ENCODE measurements around the gene CYTL1.

Gene CYTL1

GRCh38 chr4:5041699-5042098 is 22.4 kb upstream of the CYTL1 start:
- H3K4me1 ChIP-seq (ENCODE audit: insufficient read depth, low read length), result no peaks in the 10 kb centered on the region
- H3K9me3 ChIP-seq (ENCODE audit: control insufficient read depth, insufficient read depth, low read length), result no peaks in the 10 kb centered on the region
- no peak overlapping the region for H3K9ac ChIP-seq (ENCODE audit: low read depth, low read length)
- H3K36me3 ChIP-seq (ENCODE audit: insufficient read depth, low read length), result no peaks in the 10 kb centered on the region

GRCh38 chr4:5040856-5041620 is 21.8 kb upstream of the CYTL1 start:
- no peaks in the 10 kb centered on the region for H3K9me3 ChIP-seq (ENCODE audit: control insufficient read depth, insufficient read depth, low read length)
- peaks cover 3% of the 10 kb centered on the region; the same call in 1 of the 2 replicates for H3K4me1 ChIP-seq (ENCODE audit: insufficient read depth, low read length)
- no peaks in the 10 kb centered on the region for H3K36me3 ChIP-seq (ENCODE audit: insufficient read depth, low read length)
- H3K9ac ChIP-seq (ENCODE audit: low read depth, low read length), result no peak overlapping the region

GRCh38 chr4:5039800-5040199 is 20.5 kb upstream of the CYTL1 start:
- H3K36me3 ChIP-seq (ENCODE audit: insufficient read depth, low read length), result no peaks in the 10 kb centered on the region
- H3K9me3 ChIP-seq (ENCODE audit: control insufficient read depth, insufficient read depth, low read length), result no peaks in the 10 kb centered on the region
- peaks cover 4% of the 10 kb centered on the region; the same call in 1 of the 2 replicates for H3K4me1 ChIP-seq (ENCODE audit: insufficient read depth, low read length)
- no peak overlapping the region for H3K9ac ChIP-seq (ENCODE audit: low read depth, low read length)

GRCh38 chr4:5037553-5038551 is 18.6 kb upstream of the CYTL1 start:
- peaks cover 4% of the 10 kb centered on the region; the same call in 1 of the 2 replicates for H3K4me1 ChIP-seq (ENCODE audit: insufficient read depth, low read length)
- no peaks in the 10 kb centered on the region for H3K9me3 ChIP-seq (ENCODE audit: control insufficient read depth, insufficient read depth, low read length)
- no peak overlapping the region for H3K9ac ChIP-seq (ENCODE audit: low read depth, low read length)
- no peaks in the 10 kb centered on the region for H3K36me3 ChIP-seq (ENCODE audit: insufficient read depth, low read length)

GRCh38 chr4:5036239-5036638 is 17.0 kb upstream of the CYTL1 start:
- no peaks in the 10 kb centered on the region for H3K36me3 ChIP-seq (ENCODE audit: insufficient read depth, low read length)
- no peak overlapping the region for H3K9ac ChIP-seq (ENCODE audit: low read depth, low read length)
- H3K9me3 ChIP-seq (ENCODE audit: control insufficient read depth, insufficient read depth, low read length), result no peaks in the 10 kb centered on the region
- H3K4me1 ChIP-seq (ENCODE audit: insufficient read depth, low read length), result peaks cover 8% of the 10 kb centered on the region; the same call in 1 of the 2 replicates

GRCh38 chr4:5034206-5034605 is 14.9 kb upstream of the CYTL1 start:
- no peaks in the 10 kb centered on the region for H3K9me3 ChIP-seq (ENCODE audit: control insufficient read depth, insufficient read depth, low read length)
- H3K36me3 ChIP-seq (ENCODE audit: insufficient read depth, low read length), result no peaks in the 10 kb centered on the region
- peaks cover 8% of the 10 kb centered on the region; the same call in 1 of the 2 replicates for H3K4me1 ChIP-seq (ENCODE audit: insufficient read depth, low read length)
- H3K9ac ChIP-seq (ENCODE audit: low read depth, low read length), result no peak overlapping the region

- H3K9ac ChIP-seq (ENCODE audit: low read depth, low read length), result no peak overlapping the region
- H3K36me3 ChIP-seq (ENCODE audit: insufficient read depth, low read length), result no peaks in the 10 kb centered on the region
- no peaks in the 10 kb centered on the region for H3K9me3 ChIP-seq (ENCODE audit: control insufficient read depth, insufficient read depth, low read length)
- H3K4me1 ChIP-seq (ENCODE audit: insufficient read depth, low read length), result peaks cover 8% of the 10 kb centered on the region; the same call in 1 of the 2 replicates
Observed at GRCh38 chr4:5033281-5033841, 14.1 kb upstream of the CYTL1 start.

- Histone ChIP-seq H3K36me3 (ENCODE audit: insufficient read depth, low read length) (no peaks in the 10 kb centered on the region), H3K9ac (ENCODE audit: low read depth, low read length) (no peak overlapping the region), H3K9me3 (ENCODE audit: control insufficient read depth, insufficient read depth, low read length) (no peaks in the 10 kb centered on the region), H3K4me1 (ENCODE audit: insufficient read depth, low read length) (peaks cover 8% of the 10 kb centered on the region; the same call in 1 of the 2 replicates)
Observed at GRCh38 chr4:5032813-5033212, 13.6 kb upstream of the CYTL1 start.

GRCh38 chr4:5030927-5031326 is 11.7 kb upstream of the CYTL1 start:
- H3K9ac ChIP-seq (ENCODE audit: low read depth, low read length), result no peak overlapping the region
- 0 out of 2 replicates have a peak, but pooled peaks cover 4% of the 10 kb centered on the region for H3K4me1 ChIP-seq (ENCODE audit: insufficient read depth, low read length)
- H3K9me3 ChIP-seq (ENCODE audit: control insufficient read depth, insufficient read depth, low read length), result no peaks in the 10 kb centered on the region
- no peaks in the 10 kb centered on the region for H3K36me3 ChIP-seq (ENCODE audit: insufficient read depth, low read length)

GRCh38 chr4:5030221-5030620 is 11.0 kb upstream of the CYTL1 start:
- Histone ChIP-seq H3K9me3 (ENCODE audit: control insufficient read depth, insufficient read depth, low read length) (no peaks in the 10 kb centered on the region), H3K36me3 (ENCODE audit: insufficient read depth, low read length) (no peaks in the 10 kb centered on the region), H3K9ac (ENCODE audit: low read depth, low read length) (no peak overlapping the region), H3K4me1 (ENCODE audit: insufficient read depth, low read length) (0 out of 2 replicates have a peak, but pooled peaks cover 4% of the 10 kb centered on the region)

- Histone ChIP-seq H3K36me3 (ENCODE audit: insufficient read depth, low read length) (no peaks in the 10 kb centered on the region), H3K4me1 (ENCODE audit: insufficient read depth, low read length) (0 out of 2 replicates have a peak, but pooled peaks cover 4% of the 10 kb centered on the region), H3K9me3 (ENCODE audit: control insufficient read depth, insufficient read depth, low read length) (no peaks in the 10 kb centered on the region), H3K9ac (ENCODE audit: low read depth, low read length) (no peak overlapping the region)
Observed at GRCh38 chr4:5029447-5029846, 10.2 kb upstream of the CYTL1 start.

GRCh38 chr4:5028480-5028879 is 9.2 kb upstream of the CYTL1 start:
- H3K4me1 ChIP-seq (ENCODE audit: insufficient read depth, low read length), result 0 out of 2 replicates have a peak, but pooled peaks cover 4% of the 10 kb centered on the region
- H3K36me3 ChIP-seq (ENCODE audit: insufficient read depth, low read length), result no peaks in the 10 kb centered on the region
- H3K9ac ChIP-seq (ENCODE audit: low read depth, low read length), result no peak overlapping the region
- no peaks in the 10 kb centered on the region for H3K9me3 ChIP-seq (ENCODE audit: control insufficient read depth, insufficient read depth, low read length)

GRCh38 chr4:5027346-5027745 is 8.1 kb upstream of the CYTL1 start:
- Histone ChIP-seq H3K9me3 (ENCODE audit: control insufficient read depth, insufficient read depth, low read length) (no peaks in the 10 kb centered on the region), H3K9ac (ENCODE audit: low read depth, low read length) (no peak overlapping the region), H3K4me1 (ENCODE audit: insufficient read depth, low read length) (0 out of 2 replicates have a peak, but pooled peaks cover 4% of the 10 kb centered on the region), H3K36me3 (ENCODE audit: insufficient read depth, low read length) (no peaks in the 10 kb centered on the region)

GRCh38 chr4:5026371-5026770 is 7.1 kb upstream of the CYTL1 start:
- no peaks in the 10 kb centered on the region for H3K4me1 ChIP-seq (ENCODE audit: insufficient read depth, low read length)
- H3K36me3 ChIP-seq (ENCODE audit: insufficient read depth, low read length), result no peaks in the 10 kb centered on the region
- H3K9ac ChIP-seq (ENCODE audit: low read depth, low read length), result no peak overlapping the region
- H3K9me3 ChIP-seq (ENCODE audit: control insufficient read depth, insufficient read depth, low read length), result no peaks in the 10 kb centered on the region
